Skeletal muscle tissue (tissue), 4 donors: ENCODE measurements around the gene UBE2E1. TPM values are rescaled to one million over a fixed set of nuclear protein-coding genes. Genes with fewer than 3 reads are reported as not detected.
A peak's percentile ranks its signal among the peaks of the same experiment; 100 is the strongest.
"Not testable (repeated sequence)": the region's sequence is repeated elsewhere in the genome, so short reads cannot be mapped to it uniquely, and the experiment has no call there.

Source experiments
- H3K27ac ChIP-seq: one replicate; pipeline ENCODE4 v1.7.0; 2013; ENCODE audit warnings: mild to moderate bottlenecking, low read depth, low read length, inconsistent platforms
- H3K27me3 ChIP-seq, 3 donors: one replicate each; pipeline ENCODE4 v1.7.0; 2013; ENCODE audit warnings: low read length in 3 of 3; ENCODE audit not compliant: control insufficient read depth in 3 of 3, insufficient read depth in 3 of 3
- H3K36me3 ChIP-seq, 3 donors: one replicate each; pipeline ENCODE4 v1.7.0; 2013; ENCODE audit warnings: low read length in 3 of 3; ENCODE audit not compliant: control insufficient read depth in 3 of 3, insufficient read depth in 3 of 3
- H3K4me1 ChIP-seq, 3 donors: one replicate each; pipeline ENCODE4 v1.7.0; 2013; ENCODE audit warnings: low read length in 3 of 3, mild to moderate bottlenecking in 3 of 3; ENCODE audit not compliant: control insufficient read depth in 3 of 3, insufficient read depth in 3 of 3
- H3K4me3 ChIP-seq, 3 donors: one replicate each; pipeline ENCODE4 v1.7.0; 2013; ENCODE audit warnings: low read length in 3 of 3
- H3K9ac ChIP-seq, 3 donors: one replicate each; pipeline ENCODE4 v1.7.0; 2013; ENCODE audit warnings: low read length in 3 of 3, mild to moderate bottlenecking in 3 of 3, moderate library complexity in 2 of 3, low read depth in 1 of 3
- H3K9me3 ChIP-seq, 3 donors: one replicate each; pipeline ENCODE4 v1.7.0; 2013; ENCODE audit warnings: low read length in 3 of 3; ENCODE audit not compliant: control insufficient read depth in 3 of 3
- total RNA-seq: library from RNA; depleted of rRNA; stranded (reverse); fragments of >200 nt; gene quantifications from one replicate; pipeline ENCODE4 v1.2.3, GENCODE V29; 2014
- donor health status: Osteomylitis.

The UBE2E1 gene
- total RNA-seq, 1 donor from 2014 or later = 83.0 TPM

- peaks cover 4 to 16% (median 10%) of the 10 kb centered on the region in 3 donors for H3K36me3 ChIP-seq
- H3K27me3 ChIP-seq = no peaks in the 10 kb centered on the region
- no peak overlapping the region for H3K27ac ChIP-seq
- no peaks in the 10 kb centered on the region for H3K9me3 ChIP-seq
- H3K4me1 ChIP-seq = no peaks in the 10 kb centered on the region
- no peak overlapping the region for H3K9ac ChIP-seq
- H3K4me3 ChIP-seq = no peak overlapping the region
Observed at GRCh38 chr3:23904545-23904944, 98.8 kb downstream of the UBE2E1 start.

GRCh38 chr3:23909341-23909740 lies 103.6 kb downstream of the UBE2E1 start:
- no peaks in the 10 kb centered on the region for H3K27me3 ChIP-seq
- no peak overlapping the region for H3K9ac ChIP-seq
- no peaks in the 10 kb centered on the region for H3K9me3 ChIP-seq
- H3K36me3 ChIP-seq = peaks cover 6 to 9% (median 8%) of the 10 kb centered on the region in 3 donors
- no peak overlapping the region for H3K27ac ChIP-seq
- H3K4me3 ChIP-seq = no peak overlapping the region
- H3K4me1 ChIP-seq = no peaks in the 10 kb centered on the region

- no peak overlapping the region for H3K4me3 ChIP-seq
- H3K27ac ChIP-seq = no peak overlapping the region
- no peak overlapping the region for H3K9ac ChIP-seq
- no peaks in the 10 kb centered on the region for H3K9me3 ChIP-seq
- H3K27me3 ChIP-seq = no peaks in the 10 kb centered on the region
- peaks cover 6 to 9% (median 8%) of the 10 kb centered on the region in 3 donors for H3K36me3 ChIP-seq
- H3K4me1 ChIP-seq = peaks cover 6 to 12% (median 9%) of the 10 kb centered on the region in 3 donors
Observed at GRCh38 chr3:23911397-23911796, 105.6 kb downstream of the UBE2E1 start.

GRCh38 chr3:23912335-23912734 lies 106.6 kb downstream of the UBE2E1 start:
- not testable (repeated sequence) for H3K27me3 ChIP-seq, H3K9ac ChIP-seq, H3K36me3 ChIP-seq, H3K27ac ChIP-seq, H3K9me3 ChIP-seq, H3K4me3 ChIP-seq
- peaks cover 6 to 13% (median 9%) of the 10 kb centered on the region in 3 donors for H3K4me1 ChIP-seq

GRCh38 chr3:23913182-23913581 lies 107.4 kb downstream of the UBE2E1 start:
- H3K27me3 ChIP-seq = no peaks in the 10 kb centered on the region
- H3K36me3 ChIP-seq = peaks cover 9% of the 10 kb centered on the region in 3 donors
- H3K4me1 ChIP-seq = peaks cover 13 to 21% (median 15%) of the 10 kb centered on the region in 3 donors
- H3K9ac ChIP-seq = no peak overlapping the region
- H3K4me3 ChIP-seq = no peak overlapping the region
- H3K27ac ChIP-seq = no peak overlapping the region
- H3K9me3 ChIP-seq = no peaks in the 10 kb centered on the region

GRCh38 chr3:23913873-23914743 lies 108.4 kb downstream of the UBE2E1 start:
- Histone ChIP-seq H3K27ac (no peak overlapping the region), H3K4me3 (no peak overlapping the region), H3K9ac (no peak overlapping the region), H3K4me1 (peaks cover 18 to 29% (median 22%) of the 10 kb centered on the region in 3 donors), H3K9me3 (no peaks in the 10 kb centered on the region), H3K27me3 (no peaks in the 10 kb centered on the region), H3K36me3 (peaks cover 16 to 18% (median 17%) of the 10 kb centered on the region in 3 donors)

- no peaks in the 10 kb centered on the region for H3K27me3 ChIP-seq
- H3K36me3 ChIP-seq = peaks cover 13 to 25% (median 21%) of the 10 kb centered on the region in 3 donors
- H3K9me3 ChIP-seq = no peaks in the 10 kb centered on the region
- peaks cover 18 to 29% (median 22%) of the 10 kb centered on the region in 3 donors for H3K4me1 ChIP-seq
- H3K9ac ChIP-seq = peak overlapping the region; percentile 93 to 98 (median 95)
- H3K4me3 ChIP-seq = peak overlapping the region; percentile 93 to 96 (median 95)
- H3K27ac ChIP-seq = no peak overlapping the region
Observed at GRCh38 chr3:23915537-23916108, 109.9 kb downstream of the UBE2E1 start.

GRCh38 chr3:23916152-23916885 lies 110.6 kb downstream of the UBE2E1 start:
- peaks cover 18 to 29% (median 22%) of the 10 kb centered on the region in 3 donors for H3K4me1 ChIP-seq
- H3K27ac ChIP-seq = peak overlapping the region; percentile 82
- peak overlapping the region; percentile 93 to 96 (median 95) for H3K4me3 ChIP-seq

GRCh38 chr3:23916886-23917678 lies 111.3 kb downstream of the UBE2E1 start, which contains the start of the genes NKIRAS1 and RPL15:
Gene NKIRAS1 (minus strand): TSS chr3:23916990. CDS start chr3:23910904, 6,086 bp downstream.
Gene RPL15 (plus strand): TSS chr3:23917132. CDS start chr3:23917860, 728 bp downstream.
- H3K36me3 ChIP-seq = peaks cover 17 to 23% (median 19%) of the 10 kb centered on the region in 3 donors
- peak within 1 kb of the TSS; percentile 90 for H3K27ac ChIP-seq
- H3K4me3 ChIP-seq = peak within 1 kb of the TSS; percentile 93 to 96 (median 95)
- no peaks in the 10 kb centered on the region for H3K27me3 ChIP-seq
- peak within 1 kb of the TSS; percentile 95 to 98 (median 96) for H3K9ac ChIP-seq
- H3K4me1 ChIP-seq = peaks cover 18 to 29% (median 22%) of the 10 kb centered on the region in 3 donors
- no peaks in the 10 kb centered on the region for H3K9me3 ChIP-seq

More at GRCh38 chr3:23916152-23916885, 110.6 kb downstream of the UBE2E1 start:
- Histone ChIP-seq H3K9ac (peak overlapping the region; percentile 93 to 98 (median 95)), H3K36me3 (peaks cover 17 to 23% (median 19%) of the 10 kb centered on the region in 3 donors), H3K27me3 (no peaks in the 10 kb centered on the region), H3K9me3 (no peaks in the 10 kb centered on the region)
